Activated CD4-positive, CD25-positive, alpha-beta regulatory T cell treated with anti-CD3 and anti-CD28 coated beads, Interleukin-2, amount 50 U/mL, for 72 hours (primary cell): ENCODE results near the gene RNF121.

Source experiments
- DNase-seq: peaks from one replicate; pipeline ENCODE4 v3.0.0; 2021

Gene RNF121

DNA sequence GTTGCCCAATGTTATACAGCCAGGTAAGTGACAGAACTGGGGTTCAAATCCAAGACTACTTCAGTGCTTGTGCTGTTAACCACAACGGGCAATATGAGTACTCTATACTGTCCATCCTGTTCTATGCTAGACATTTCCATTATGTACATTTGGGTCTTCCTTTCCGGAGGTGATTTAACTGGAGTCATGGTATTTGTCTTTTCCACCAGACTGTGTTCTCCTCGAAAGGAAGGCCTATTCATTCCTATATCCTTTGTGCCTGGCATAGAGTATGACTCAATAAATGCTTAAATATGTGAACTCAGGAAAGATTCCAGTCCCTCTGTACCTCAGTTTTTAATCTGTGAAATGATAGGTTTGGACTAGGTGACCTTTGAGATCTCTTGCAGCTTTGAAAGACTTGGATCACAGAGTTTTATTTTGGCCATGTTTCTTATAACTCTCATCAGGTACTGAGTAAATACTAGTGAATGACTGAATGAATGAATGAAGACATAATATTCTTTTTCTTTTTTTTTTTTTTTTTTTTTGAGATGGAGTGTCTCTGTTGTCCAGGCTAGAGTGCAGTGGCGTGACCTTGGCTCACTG, 6.6 kb downstream of the RNF121 start:
- DNase-seq: no peak

DNA sequence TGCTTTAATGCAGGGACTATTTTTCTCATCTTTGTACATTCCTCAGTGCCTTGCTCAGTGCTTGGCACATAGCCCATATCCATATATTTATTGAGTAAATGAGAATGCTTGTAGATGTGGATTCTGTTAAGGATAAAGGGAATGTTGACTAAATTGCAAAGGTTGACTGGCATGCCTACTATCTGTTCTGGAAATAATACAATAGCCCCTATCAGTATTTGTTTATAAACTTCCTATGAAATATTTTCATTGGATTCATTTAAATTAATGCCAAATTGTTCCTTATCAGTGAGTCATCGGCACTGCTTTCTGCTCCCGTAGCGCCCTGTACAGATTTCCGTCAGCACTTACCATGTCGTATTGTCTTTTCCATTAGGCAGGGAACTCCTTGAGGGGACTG, 8.0 kb downstream of the RNF121 start:
- DNase-seq: no peak

DNA sequence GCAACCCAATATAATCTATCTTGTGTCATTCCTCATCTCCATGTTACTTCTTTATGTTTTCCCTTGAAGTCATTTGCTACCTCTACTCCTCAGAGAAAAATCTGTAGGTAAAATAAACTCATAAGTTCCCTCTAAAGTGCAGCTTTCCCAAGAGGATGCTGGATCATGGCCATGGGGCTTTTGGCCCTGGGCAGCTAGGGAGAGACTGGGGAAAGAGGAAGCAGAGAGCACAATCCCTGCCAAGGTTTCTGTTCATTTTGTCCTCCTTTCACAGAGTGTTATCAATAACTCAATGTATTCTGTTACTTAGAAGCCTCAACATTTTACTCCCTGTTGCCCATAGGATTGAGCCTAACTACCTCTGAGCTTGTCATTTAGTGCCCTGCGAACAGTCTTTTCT, 9.0 kb downstream of the RNF121 start:
- no peak for DNase-seq

DNA sequence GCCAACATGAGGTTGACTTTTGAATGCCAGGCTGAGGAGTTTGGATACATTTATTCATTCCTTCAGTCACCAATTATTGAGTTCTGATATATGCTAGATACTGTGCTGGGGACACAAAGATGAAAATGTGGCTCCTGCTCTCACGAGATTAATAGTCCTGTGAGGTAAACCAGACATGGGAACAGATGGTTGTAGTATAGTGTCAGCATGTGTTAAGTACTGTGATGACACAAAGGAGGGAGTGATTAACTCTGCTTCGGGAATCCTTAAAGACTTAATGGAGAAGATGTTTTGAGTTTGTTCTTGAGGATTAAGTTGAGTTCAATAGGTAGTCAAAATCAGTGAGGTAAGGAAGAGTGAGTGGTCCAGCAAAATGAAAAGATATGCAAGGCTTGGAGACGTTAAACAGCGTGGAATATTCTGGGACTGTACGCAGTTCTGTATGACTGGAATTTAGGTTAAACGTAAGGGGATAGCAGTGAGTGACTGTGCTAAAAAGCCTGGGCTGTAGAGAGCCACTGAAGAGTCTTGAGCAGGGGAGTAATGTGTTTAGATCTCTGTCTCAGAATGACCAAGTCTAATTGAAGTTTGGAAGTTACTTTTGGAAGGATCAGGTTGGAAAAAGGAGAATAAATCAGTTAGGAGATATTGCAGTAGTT, 11.8 kb downstream of the RNF121 start:
- DNase-seq: no peak

DNA sequence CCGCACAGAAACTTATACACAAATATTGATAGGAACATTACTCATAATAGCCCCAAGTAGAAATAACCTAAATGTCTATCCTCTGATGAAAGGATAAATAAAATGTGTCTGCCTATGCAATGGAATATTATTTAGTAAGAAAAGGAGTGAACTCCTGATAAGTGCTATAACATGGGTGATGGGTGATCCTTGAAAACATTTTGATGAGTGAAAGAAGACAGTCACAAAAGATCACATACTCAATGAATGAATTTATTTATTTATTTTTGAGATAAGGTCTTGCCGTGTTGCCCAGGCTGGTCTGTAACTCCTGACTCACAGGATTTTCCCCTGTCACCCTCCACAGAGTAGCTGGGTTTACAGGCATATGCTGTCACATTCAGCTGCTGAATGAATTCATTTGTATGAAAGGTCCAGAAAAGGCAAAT, 17.3 kb downstream of the RNF121 start:
- no peak for DNase-seq

DNA sequence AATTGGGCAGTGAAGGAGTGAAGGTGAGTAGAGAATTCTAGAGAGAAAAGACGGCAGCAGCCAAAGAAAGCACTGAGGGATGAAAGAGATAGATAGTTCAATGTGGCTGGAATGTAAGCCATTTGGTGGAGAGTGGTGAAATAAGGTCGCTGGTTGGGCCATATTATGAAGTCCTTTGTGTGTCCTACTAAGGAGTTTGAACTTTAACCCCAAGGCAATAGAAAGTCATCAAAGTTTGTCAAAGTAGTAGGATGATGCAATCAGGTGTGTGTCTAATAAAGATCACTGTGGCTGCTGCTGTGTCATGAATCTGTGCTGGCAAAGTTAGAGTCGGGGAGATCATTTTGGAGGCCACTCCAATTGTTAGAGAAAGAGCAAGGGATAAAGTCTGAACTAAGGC, 18.7 kb downstream of the RNF121 start:
- no peak for DNase-seq

DNA sequence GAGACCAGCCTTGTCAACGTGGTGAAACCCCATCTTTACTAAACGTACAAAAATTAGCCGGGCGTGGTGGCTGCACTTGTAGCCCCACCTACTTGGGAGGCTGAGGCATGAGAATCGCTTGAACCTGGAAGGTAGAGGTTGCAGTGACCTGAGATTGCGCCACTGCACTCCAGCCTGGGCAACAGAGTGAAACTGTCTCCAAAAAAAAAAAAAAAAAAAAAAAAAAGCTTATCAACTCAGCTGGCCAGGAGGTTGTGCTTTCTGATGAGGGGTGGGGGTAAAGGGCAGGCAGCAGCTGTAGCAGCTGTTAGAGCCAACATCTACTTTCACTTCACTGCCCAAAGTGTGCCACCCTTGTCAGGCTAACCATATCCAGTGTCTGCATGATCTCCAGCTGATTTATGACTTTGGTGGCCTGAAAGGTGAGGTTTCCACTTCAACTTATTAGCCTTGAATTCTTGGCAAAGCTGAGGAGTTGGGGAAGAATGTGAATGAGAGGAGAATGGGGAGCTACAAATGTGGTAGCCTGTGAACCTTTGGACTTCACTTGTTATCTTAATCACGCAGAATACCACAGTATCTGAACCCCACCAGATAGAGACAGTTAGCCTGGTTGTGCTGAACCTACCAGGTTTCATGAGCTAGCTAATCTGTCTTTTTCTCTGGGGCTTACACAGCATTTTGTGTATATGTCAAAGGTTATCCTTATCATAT, 19.6 kb downstream of the RNF121 start:
- DNase-seq: no peak

DNA sequence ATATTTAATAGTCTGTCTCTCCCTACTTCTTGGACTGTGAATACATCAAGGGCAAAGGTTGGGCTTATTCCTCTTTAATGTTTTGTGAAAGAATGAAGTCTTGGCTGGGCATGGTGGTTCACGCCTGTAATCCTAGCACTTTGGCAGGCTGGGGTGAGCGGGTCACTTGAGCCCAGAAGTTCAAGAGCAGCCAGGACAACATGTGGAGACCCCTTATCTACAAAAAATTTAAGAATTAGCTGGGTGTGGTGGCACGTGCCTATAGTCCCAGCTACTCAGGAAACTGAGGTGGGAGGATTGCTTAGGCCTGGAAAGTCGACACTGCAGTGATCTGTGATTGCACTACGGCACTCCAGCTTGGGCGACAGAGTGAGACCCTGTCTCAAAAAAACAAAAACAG, 20.2 kb downstream of the RNF121 start:
- no peak for DNase-seq

DNA sequence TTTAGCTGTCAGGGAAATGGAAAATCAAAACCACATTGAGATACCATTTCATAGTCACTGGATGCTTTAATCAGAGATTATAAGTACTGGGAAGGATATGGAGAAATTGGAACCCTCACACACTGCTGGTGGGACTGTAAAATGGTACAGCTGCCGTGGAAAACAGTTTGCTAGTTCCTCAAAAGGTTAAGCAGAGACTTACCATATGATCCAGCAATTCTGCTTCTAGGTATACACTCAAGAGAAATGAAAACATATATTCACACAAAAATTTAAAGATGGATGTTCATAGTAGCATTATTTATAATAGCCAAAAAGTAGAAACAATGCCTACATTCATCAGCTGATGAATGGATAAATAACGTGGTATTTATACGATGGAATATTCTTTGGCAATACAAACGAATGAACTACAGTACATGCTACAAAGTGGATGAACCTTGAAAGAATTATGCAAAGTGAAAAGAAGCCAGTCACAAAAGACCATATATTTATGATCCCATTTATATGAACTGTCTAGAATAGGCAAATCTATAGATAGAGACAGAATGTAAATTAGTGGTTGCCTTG, 23.0 kb downstream of the RNF121 start:
- DNase-seq: no peak

DNA sequence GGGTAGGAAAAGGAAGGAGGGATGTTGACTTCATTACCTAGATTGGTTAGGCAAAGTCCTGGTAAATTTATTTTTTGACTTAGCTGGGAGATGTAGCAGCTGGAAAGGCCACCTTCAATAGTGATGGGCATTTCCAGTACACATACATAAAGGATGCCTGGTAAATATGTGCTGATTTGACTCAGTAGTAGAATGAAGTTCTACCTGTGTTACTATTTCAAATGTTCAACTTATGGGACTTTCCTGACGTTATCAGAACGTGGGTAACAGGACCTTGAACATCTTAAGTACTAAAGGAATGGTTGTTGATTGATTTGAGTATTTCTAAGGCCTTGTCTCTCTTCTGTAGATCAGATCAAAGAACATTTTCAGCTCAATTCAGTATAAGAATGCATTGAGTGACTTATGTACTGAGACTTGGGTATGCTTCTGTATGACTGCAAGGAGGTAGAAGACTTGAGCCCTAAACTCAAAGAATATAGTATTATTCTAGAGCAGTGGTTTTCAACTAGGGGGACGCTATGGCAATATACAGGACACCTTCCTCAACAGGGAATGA, 27.1 kb downstream of the RNF121 start:
- DNase-seq: no peak

DNA sequence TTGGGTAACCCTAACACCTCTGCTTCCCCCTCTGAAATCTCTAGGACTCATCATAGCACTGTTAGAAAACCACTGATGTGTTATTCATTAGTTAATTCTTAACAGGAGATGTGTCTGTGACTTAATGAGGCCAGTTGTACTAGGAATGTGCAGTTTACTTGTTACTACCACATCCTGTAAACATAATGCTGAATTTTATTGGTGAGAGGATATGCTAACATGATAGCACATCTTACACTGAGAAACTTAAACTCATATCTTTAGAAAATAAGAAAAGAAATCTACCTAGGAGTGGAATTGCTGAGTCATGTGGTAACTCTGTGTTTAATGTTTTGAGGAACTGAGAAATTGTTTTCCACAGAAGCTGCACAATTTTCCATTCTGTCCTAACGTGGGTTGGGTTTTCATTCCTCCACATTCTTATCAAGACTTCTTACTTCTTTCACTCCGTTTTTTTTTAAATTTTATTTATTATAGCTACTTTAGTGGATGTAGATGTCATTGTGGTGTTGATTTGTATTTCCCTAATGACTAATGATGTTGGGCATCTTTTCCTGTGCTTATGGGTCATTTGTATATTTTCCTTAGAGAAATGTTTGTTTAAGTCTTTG, 33.7 kb downstream of the RNF121 start:
- DNase-seq: no peak

DNA sequence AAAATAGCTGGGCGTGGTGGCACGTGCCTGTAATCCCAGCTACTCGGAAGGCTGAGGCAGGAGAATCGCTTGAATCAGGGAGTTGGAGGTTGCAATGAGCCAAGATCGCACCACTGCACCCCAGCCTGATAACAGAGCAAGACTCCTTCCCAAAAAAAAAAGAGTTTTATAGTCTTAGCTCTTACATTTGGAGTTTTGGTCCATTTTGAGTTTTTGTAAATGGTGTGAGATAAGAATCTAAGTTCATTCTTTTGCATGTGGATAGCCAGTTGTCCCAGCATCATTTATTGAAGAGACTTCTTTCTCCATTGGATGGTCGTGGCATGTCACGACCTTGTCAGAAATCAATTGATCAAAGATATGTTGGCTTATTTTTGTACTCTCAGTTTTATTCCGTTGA, 34.6 kb downstream of the RNF121 start:
- DNase-seq: no peak

DNA sequence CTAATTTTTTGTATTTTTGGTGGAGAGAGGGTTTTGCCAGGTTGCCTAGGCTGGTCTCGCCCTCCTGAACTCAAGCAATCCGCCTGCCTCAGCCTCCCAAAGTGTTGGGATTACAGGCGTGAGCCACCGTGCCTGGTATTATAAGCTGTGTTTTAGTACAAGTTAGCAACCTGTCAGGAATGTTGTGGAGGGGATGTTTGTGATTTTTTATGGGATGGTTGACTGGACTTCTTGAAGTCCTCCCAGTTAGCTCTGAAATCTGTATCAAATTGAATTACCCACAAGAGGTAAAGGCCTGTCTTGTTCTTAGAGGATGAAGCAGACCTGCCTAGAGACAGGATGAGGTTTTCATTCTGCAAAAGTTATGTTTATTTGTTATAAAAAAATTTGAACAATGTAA, 35.8 kb downstream of the RNF121 start:
- DNase-seq: no peak

DNA sequence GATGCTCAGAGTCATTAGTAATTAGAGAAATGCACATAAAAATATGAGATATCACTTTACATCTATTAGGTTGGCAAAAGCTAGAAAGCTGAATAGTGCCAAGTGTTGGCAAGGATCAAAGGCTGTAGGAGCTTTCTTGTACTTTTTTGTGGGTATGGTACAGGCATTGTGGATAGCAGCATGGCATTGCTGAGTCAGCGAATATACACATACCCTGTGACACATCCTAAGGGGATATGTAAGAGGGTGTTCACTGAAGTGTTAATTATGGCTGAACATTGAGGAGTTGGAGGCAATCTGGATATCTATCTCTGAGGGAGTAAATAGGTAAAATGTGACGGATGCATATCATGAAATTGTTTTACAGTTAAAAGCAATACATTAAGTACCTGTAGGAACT, 42.8 kb downstream of the RNF121 start:
- DNase-seq: no peak

DNA sequence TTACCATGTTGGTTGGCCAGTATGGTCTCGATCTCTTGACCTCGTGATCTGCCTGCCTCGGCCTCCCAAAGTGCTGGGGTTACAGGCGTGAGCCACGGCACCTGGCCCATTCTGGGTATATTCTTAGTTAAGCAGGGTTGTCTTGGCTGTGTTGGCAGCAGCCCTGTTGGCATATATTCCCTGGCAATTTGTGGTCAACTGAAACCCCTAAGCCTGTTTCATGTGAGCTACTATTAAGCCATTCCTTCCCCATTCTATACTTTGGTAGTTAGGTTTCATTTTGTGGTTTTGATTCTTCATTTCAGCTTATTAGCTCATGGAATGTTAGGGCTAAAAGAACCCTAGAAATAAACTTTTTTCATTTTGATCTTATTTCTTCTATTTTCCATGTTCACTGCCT, 47.7 kb downstream of the RNF121 start:
- no peak for DNase-seq

DNA sequence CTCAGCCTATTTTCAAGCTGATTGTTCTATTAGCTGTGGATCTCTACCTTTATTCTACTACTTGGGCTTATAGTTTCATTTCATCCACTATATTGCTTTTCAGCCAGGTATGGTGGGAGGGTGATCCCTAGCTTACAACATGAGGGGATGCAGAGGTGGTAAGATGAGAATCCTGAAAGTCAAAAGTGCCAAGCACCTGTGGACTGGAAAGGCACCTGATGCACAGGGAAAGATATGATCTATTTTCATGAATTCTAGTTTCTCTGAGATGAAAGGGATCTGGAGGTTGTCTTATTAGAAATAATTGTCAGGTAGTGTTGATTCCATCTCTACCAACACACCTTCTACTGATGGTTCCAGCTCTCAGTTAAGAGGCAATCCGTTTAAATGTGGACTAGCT, 48.2 kb downstream of the RNF121 start:
- no peak for DNase-seq

DNA sequence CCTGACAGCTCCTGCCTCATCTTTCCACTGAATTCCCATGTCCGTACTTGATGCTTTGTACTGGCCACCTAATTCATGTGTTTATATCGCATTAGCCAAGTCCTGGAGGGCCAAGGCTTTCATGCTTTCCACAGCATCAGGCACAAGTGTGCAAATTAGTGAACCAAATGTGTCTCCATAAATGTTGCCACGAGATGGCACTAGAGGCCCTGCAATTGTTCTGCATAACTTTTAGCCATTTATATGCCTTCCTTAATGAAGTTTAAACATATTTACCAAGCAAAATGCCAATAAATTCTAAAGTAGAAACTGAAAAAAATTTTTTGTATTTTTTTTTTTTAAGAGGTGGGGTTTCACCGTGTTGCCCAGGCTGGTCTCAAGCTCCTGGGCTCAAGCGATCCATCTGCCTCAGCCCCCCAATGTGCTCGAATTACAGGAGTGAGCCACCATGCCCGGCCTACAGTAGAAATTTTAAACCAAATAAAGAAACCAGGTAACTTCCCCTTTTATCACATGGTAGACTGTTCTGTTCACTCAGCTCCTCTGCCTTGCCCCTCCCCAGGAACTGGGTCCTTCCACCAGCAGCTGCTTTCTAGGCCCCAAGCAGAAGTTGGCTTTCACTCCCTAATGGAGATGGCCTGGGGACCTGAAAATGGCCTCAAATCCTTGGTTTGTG, 49.0 kb downstream of the RNF121 start:
- DNase-seq: no peak

DNA sequence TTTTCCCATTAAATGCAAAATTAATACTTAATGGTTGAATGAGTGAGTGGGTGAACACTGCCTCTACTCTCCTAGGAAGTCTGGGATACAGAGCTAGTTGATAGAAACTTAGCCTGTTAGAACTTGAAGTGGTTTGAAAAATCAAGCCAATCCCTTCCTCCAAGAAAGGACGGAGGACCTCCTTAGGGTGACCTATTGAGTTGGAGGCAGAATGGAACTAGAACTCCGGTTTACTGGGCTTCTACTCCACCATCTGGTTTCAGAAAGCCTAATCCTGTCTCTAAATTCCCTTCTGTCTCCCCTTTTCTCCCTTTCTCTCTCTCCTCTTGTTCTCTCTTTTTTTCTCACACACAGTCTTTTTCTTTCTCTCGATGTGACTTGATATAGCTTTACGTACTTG, 50.2 kb downstream of the RNF121 start:
- DNase-seq: no peak

DNA sequence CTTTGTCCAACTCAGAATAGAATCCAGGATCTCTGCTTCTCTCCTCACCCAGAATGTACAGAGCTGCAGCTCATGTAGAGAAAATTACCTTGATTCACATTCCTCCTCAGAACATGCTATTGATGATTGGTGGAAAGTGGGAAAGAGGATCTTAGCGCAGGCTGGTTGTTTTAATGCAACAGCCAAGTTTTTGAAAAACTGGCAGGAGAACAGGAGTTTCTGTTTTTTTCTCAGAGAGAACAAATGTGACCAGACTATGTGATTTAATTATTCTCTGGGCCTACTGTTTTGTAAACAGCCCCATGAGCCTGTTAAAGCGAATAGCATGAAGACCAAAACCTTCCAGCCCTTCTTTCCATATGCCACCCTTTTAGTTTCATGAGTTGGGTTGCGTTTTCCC, 50.8 kb downstream of the RNF121 start:
- DNase-seq: no peak

DNA sequence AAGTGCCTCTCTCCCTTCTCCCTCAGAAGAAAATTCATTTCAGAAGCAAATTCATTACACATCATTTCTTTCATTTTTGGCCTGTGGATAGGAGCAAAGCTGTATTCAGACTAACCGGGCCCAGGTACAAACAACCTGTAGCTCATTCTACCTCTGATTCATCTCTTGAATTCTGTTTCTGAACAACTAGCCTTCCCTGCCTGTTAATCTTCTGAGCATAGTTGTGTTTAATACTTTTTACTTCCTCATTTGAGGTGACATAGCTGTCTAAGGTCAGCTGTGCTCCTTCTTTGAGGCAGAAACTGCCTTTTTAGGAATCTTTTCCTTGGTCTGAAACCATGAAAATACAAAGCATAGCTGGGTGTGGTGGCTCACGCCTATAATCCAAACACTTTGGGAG, 57.3 kb downstream of the RNF121 start:
- no peak for DNase-seq

DNA sequence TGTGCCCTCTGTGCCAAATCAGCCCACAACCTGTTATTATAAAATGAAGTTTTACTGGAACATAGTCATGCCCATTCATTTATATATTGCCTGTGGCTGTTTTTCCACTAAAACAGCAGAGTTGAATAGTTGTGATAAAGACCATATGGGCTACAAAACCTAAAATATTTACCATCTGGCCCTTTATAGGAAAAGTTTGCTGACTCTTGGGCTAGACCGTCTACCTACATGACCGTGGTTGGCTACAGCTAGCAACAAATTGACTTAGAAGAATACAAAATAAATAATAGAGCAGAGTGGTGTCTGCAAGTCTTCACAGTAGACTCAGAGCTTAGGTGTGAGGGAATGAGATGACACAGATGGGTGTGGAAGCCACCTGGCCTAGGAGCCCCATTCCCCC, 58.7 kb downstream of the RNF121 start:
- no peak for DNase-seq

DNA sequence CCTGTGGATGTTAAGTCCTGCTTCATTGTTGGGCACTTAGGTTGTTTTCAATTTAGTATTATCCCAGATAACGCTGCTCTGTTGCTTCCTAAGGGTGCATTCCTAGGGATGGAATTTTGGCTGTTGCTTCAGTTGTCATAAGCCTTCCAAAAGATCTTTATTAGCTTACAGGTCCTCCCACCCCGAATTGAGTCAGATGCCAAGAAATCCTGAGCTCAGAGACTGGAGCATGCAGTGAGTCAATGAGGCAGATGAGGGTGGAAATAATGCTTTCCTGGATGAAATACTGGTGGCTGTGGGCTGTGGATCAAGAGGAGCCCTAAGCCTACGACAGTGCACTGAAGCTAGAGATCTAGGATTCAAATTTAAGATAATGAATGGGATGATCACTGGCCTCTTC, 59.2 kb downstream of the RNF121 start:
- DNase-seq: no peak

DNA sequence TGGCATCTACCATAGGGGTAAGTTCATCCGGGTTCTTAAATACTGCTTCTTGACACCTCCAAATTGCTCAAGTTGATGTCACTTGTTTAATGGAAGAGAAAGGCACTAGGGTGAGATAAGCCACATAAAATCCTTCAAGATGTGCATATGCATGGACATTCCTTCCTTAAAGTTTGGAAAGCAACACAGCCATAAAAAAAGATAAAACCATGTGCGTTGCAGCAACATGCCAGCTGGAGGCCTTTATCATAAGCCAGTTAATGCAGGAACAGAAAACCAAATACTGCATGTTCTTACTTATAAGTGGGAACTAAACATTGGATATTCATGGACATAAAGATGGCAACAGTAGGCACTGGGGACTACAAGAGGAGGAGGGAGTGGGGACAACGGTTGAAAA, 61.9 kb downstream of the RNF121 start:
- DNase-seq: no peak
